ENCODE data around the gene EVA1A.

Gene EVA1A

GRCh38 chr2:75459565-75460310 lies 101.0 kb downstream of the EVA1A start:
- in situ Hi-C loops (cut with MboI; ENCODE audit: low sequenced_read_pairs), result no loop called here

GRCh38 chr2:75458201-75458600 lies 102.5 kb downstream of the EVA1A start:
- in situ Hi-C loops (cut with MboI; ENCODE audit: low sequenced_read_pairs), result no loop called here

GRCh38 chr2:75456825-75457224 lies 103.9 kb downstream of the EVA1A start:
- in situ Hi-C loops (cut with MboI; ENCODE audit: low sequenced_read_pairs), result no loop called here

GRCh38 chr2:75456111-75456510 lies 104.6 kb downstream of the EVA1A start:
- in situ Hi-C loops (cut with MboI; ENCODE audit: low sequenced_read_pairs), result no loop called here

GRCh38 chr2:75454241-75454620 lies 106.5 kb downstream of the EVA1A start:
- in situ Hi-C loops (cut with MboI; ENCODE audit: low sequenced_read_pairs), result no loop called here

- in situ Hi-C loops (cut with MboI; ENCODE audit: low sequenced_read_pairs), result no loop called here
Observed at GRCh38 chr2:75453384-75454240, 107.1 kb downstream of the EVA1A start.

- in situ Hi-C loops (cut with MboI; ENCODE audit: low sequenced_read_pairs), result no loop called here
Observed at GRCh38 chr2:75450068-75450467, 110.7 kb downstream of the EVA1A start.

GRCh38 chr2:75447176-75447575 lies 113.6 kb downstream of the EVA1A start:
- in situ Hi-C loops (cut with MboI; ENCODE audit: low sequenced_read_pairs), result no loop called here
